K562 (cell line): Measurements from ENCODE around the gene ASB15.
"Not testable (repeated sequence)": the region's sequence is repeated elsewhere in the genome, so short reads cannot be mapped to it uniquely, and the experiment has no call there.

Experiments
- GABPA ChIP-seq: fragments of 200-800 bp; sonication (Bioruptor generic); conservative IDR thresholded peaks from 2 replicates; pipeline ENCODE4 v1.6.1; 2016; ENCODE audit warnings: low read depth, missing genetic modification characterization, missing compliant biosample characterization
- L3MBTL2 ChIP-seq: fragments of 450-650 bp; IDR thresholded peaks from 2 replicates; pipeline ENCODE4 v1.6.1; 2016; ENCODE audit warnings: mild to moderate bottlenecking, moderate library complexity
- RBBP5 ChIP-seq: fragments of 200-600 bp; sonication (generic); IDR thresholded peaks from 2 replicates; pipeline ENCODE4 v1.6.1; 2012; ENCODE audit warnings: borderline replicate concordance, mild to moderate bottlenecking, low read length, control low read depth, inconsistent platforms; ENCODE audit not compliant: insufficient read depth, poor library complexity, severe bottlenecking
- STAT5B ChIP-seq: fragments of 250-450 bp; sonication (Bioruptor Pico); IDR thresholded peaks from 2 replicates; pipeline ENCODE4 v1.8.0; 2021; ENCODE audit warnings: mild to moderate bottlenecking, inconsistent platforms
- ZNF282 ChIP-seq: sonication (generic); formaldehyde crosslinking; IDR thresholded peaks from 2 replicates; pipeline ENCODE4 v1.8.1; 2023; ENCODE audit warnings: missing genetic modification reagents
- TF ChIP-seq, protein P1 (sequence below): fragments of 250-450 bp; sonication (Bioruptor Pico); IDR thresholded peaks from 2 replicates; pipeline ENCODE4 v1.5.0; 2022; ENCODE audit warnings: mild to moderate bottlenecking
- TF ChIP-seq, protein P2 (sequence below), 3 experiments: IDR thresholded peaks in 2 of 3; conservative IDR thresholded peaks in 1 of 3; 2 replicates each; pipeline ENCODE4 v1.5.1; 2011 to 2012; ENCODE audit warnings: low read length in 3 of 3, mild to moderate bottlenecking in 3 of 3, control low read depth in 2 of 3, improper control_type of control experiment in 1 of 3, inconsistent platforms in 1 of 3, low read depth in 1 of 3, mixed read lengths in 1 of 3, moderate library complexity in 1 of 3; ENCODE audit not compliant: insufficient read depth in 2 of 3

DNA sequence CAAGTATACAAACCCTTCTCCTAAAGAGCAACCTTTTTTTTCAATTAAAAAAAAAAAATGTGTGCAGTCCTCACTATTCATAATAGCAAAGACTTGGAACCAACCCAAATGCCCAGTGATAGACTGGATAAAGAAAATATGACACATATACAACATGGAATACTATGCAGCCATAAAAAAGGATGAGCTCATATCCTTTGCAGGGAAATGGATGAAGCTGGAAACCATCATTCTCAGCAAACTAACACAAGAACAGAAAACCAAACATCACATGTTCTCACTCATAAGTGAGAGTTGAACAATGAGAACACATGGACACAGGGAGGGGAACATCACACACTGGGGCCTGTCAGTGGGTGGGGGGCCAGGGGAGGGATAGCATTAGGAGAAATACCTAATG is 49.5 kb upstream of the ASB15 start:
- not testable (repeated sequence) for TF ChIP-seq L3MBTL2; RBBP5; GABPA; ZNF282 (CRISPR knock-in tag); STAT5B (CRISPR knock-in tag)
- TF ChIP-seq, protein P1, sequence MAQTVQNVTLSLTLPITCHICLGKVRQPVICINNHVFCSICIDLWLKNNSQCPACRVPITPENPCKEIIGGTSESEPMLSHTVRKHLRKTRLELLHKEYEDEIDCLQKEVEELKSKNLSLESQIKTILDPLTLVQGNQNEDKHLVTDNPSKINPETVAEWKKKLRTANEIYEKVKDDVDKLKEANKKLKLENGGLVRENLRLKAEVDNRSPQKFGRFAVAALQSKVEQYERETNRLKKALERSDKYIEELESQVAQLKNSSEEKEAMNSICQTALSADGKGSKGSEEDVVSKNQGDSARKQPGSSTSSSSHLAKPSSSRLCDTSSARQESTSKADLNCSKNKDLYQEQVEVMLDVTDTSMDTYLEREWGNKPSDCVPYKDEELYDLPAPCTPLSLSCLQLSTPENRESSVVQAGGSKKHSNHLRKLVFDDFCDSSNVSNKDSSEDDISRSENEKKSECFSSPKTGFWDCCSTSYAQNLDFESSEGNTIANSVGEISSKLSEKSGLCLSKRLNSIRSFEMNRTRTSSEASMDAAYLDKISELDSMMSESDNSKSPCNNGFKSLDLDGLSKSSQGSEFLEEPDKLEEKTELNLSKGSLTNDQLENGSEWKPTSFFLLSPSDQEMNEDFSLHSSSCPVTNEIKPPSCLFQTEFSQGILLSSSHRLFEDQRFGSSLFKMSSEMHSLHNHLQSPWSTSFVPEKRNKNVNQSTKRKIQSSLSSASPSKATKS (CRISPR knock-in tag), result not testable (repeated sequence)
- TF ChIP-seq, protein P2, sequence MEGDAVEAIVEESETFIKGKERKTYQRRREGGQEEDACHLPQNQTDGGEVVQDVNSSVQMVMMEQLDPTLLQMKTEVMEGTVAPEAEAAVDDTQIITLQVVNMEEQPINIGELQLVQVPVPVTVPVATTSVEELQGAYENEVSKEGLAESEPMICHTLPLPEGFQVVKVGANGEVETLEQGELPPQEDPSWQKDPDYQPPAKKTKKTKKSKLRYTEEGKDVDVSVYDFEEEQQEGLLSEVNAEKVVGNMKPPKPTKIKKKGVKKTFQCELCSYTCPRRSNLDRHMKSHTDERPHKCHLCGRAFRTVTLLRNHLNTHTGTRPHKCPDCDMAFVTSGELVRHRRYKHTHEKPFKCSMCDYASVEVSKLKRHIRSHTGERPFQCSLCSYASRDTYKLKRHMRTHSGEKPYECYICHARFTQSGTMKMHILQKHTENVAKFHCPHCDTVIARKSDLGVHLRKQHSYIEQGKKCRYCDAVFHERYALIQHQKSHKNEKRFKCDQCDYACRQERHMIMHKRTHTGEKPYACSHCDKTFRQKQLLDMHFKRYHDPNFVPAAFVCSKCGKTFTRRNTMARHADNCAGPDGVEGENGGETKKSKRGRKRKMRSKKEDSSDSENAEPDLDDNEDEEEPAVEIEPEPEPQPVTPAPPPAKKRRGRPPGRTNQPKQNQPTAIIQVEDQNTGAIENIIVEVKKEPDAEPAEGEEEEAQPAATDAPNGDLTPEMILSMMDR (IDR thresholded peaks at IDR 0.05 in 2 of 3, conservative IDR thresholded peaks at IDR 0.05 in 1 of 3; ENCODE audit: insufficient read depth in 2 of 3, low read depth in 1 of 3, low read length in 3 of 3), result not testable (repeated sequence)
